Osteocyte (in vitro differentiated cells): ENCODE data around the gene TRNT1. TPM values are rescaled to one million over a fixed set of nuclear protein-coding genes. Genes with fewer than 3 reads are reported as not detected.

Experiments used
- DNase-seq: peaks from one replicate; pipeline ENCODE4 v3.0.0; 2021; ENCODE audit warnings: mixed read lengths; ENCODE audit not compliant: unreplicated experiment; ENCODE audit errors: extremely low spot score
- H3K27ac Mint-ChIP-seq: one replicate; pipeline ENCODE4 v1.8.0; 2021; ENCODE audit warnings: mild to moderate bottlenecking, mixed read lengths; ENCODE audit not compliant: unreplicated experiment
- H3K27me3 Mint-ChIP-seq: one replicate; pipeline ENCODE4 v1.8.0; 2021; ENCODE audit warnings: mixed read lengths; ENCODE audit not compliant: unreplicated experiment
- H3K36me3 Mint-ChIP-seq: one replicate; pipeline ENCODE4 v1.8.0; 2021; ENCODE audit warnings: mixed read lengths; ENCODE audit not compliant: unreplicated experiment
- H3K4me1 Mint-ChIP-seq: one replicate; pipeline ENCODE4 v1.8.0; 2021; ENCODE audit warnings: mixed read lengths; ENCODE audit not compliant: unreplicated experiment
- H3K4me3 Mint-ChIP-seq: one replicate; pipeline ENCODE4 v1.8.0; 2021; ENCODE audit warnings: mild to moderate bottlenecking, moderate library complexity, mixed read lengths; ENCODE audit not compliant: unreplicated experiment
- H3K9me3 Mint-ChIP-seq: one replicate; pipeline ENCODE4 v1.8.0; 2021; ENCODE audit warnings: mixed read lengths; ENCODE audit not compliant: unreplicated experiment
- total RNA-seq: library from RNA; stranded (reverse); gene quantifications from 2 replicates; pipeline ENCODE4 v1.2.1, GENCODE V29; 2021
- TF ChIP-seq, protein P1 (sequence below): fragments of 200-600 bp; sonication (generic); IDR thresholded peaks from 2 replicates; pipeline ENCODE4 v1.5.0; 2021; ENCODE audit warnings: antibody characterized with exemption, mild to moderate bottlenecking, moderate library complexity

Gene TRNT1
- total RNA-seq, 1 donor from 2014 or later, result 38.4 TPM

DNA sequence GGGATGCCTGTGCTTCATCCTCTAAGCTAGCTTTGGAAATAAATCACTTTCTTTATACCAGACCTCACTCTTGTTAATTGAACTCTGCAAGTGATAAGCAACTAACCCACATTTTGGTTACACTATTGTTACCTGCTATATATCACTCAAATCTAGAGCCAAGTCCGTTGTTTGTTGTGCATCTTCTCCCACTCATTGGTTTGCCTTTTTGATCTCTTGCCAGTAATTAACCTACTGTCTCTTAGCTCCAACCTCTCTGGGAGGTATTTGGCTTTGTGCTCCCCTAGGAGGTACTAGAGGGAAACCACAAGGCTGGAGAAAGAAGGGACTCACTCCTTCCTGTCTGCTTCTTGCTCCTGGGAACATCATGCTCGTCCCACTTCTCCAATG is 65.5 kb downstream of the TRNT1 start:
- Mint-ChIP-seq H3K36me3 (no peaks in the 10 kb centered on the region), H3K27me3 (peaks cover 26% of the 10 kb centered on the region), H3K4me3 (no peak overlapping the region), H3K4me1 (no peaks in the 10 kb centered on the region), H3K27ac (no peak overlapping the region), H3K9me3 (no peaks in the 10 kb centered on the region)
- DNase-seq, result no peak
- TF ChIP-seq, protein P1, sequence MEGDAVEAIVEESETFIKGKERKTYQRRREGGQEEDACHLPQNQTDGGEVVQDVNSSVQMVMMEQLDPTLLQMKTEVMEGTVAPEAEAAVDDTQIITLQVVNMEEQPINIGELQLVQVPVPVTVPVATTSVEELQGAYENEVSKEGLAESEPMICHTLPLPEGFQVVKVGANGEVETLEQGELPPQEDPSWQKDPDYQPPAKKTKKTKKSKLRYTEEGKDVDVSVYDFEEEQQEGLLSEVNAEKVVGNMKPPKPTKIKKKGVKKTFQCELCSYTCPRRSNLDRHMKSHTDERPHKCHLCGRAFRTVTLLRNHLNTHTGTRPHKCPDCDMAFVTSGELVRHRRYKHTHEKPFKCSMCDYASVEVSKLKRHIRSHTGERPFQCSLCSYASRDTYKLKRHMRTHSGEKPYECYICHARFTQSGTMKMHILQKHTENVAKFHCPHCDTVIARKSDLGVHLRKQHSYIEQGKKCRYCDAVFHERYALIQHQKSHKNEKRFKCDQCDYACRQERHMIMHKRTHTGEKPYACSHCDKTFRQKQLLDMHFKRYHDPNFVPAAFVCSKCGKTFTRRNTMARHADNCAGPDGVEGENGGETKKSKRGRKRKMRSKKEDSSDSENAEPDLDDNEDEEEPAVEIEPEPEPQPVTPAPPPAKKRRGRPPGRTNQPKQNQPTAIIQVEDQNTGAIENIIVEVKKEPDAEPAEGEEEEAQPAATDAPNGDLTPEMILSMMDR, result no peak

DNA sequence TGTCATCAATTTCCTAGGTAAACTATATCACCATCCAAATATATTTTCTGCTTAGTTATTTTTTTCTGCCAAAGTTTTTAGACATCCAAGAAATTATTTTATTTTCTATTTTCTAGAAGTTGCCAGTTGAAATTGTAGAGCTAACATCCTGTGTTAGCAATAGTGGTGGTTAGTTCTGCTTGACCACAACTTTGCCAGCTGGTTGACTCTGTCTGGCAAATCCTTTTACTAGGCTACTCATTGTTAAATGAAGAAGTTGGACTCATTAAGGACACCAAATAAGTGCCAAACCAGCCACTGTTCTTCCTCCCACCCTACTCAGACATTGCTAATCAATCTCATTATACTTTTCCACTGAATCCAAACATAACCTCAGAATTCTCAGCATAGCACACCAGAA is 68.1 kb downstream of the TRNT1 start:
- Mint-ChIP-seq H3K27me3 (peaks cover 33% of the 10 kb centered on the region), H3K4me3 (no peak overlapping the region)

DNA sequence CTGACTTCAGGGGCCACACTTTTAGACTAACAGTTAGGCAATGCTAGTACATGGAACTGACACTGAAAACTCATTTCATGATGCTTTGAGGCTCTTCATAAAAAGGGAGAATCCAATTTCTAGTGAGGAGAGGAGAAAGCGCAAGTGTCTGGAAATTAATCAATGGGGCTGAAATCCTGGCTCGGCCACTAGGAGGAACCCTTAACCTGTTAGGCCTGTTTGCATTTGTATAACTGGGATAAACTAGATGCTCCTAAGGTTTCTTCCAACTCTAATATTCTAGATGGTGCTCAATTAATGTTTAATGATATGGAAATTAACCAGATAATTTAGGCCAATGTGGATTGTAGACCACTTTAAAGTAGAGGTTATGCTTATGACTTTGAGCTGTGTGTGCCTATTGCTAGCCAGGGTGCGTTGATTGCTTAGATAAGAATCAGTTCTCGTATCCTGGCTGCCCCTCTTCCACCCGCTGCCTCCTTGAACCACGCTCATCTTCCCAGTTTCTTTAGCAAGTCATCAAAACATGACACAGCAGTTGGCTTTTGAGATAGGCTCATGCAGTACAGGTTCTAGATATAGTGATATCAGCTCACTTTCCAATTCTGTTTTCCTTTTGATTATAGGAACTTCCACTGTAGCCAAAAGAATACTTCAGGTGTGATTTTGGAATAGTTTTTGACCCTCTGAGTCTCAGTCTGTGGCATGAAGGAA is 69.6 kb downstream of the TRNT1 start:
- TF ChIP-seq, protein P1, result peak; percentile 56
- Mint-ChIP-seq H3K36me3 (no peaks in the 10 kb centered on the region), H3K4me3 (no peak overlapping the region), H3K9me3 (no peaks in the 10 kb centered on the region), H3K27me3 (peaks cover 29% of the 10 kb centered on the region), H3K4me1 (no peaks in the 10 kb centered on the region), H3K27ac (no peak overlapping the region)
- DNase-seq, result no peak

More for the DNA sequence above, 68.1 kb downstream of the TRNT1 start:
- Mint-ChIP-seq H3K4me1 (no peaks in the 10 kb centered on the region), H3K27ac (no peak overlapping the region), H3K9me3 (no peaks in the 10 kb centered on the region), H3K36me3 (no peaks in the 10 kb centered on the region)
- DNase-seq, result no peak
- TF ChIP-seq, protein P1, result no peak

Other genes with a start within 250 kb of the TRNT1 start
- gene IL5RA, start 16.6 kb upstream of the TRNT1 start, total RNA-seq, result not detected in 2 replicates
- gene CRBN, start 52.8 kb downstream of the TRNT1 start, total RNA-seq, result 41.7 and 42.6 TPM in 2 replicates